K562 (cell line): Measurements from ENCODE around the gene PHF12. TPM values are rescaled to one million over a fixed set of nuclear protein-coding genes. Genes with fewer than 3 reads are reported as not detected.

Experiments used
- ATF6 ChIP-seq: sonication (generic); formaldehyde crosslinking; IDR thresholded peaks from 2 replicates; pipeline ENCODE4 v1.4.0; 2020; ENCODE audit warnings: mild to moderate bottlenecking, missing genetic modification reagents
- HMG20B ChIP-seq: fragments of 250-450 bp; sonication (Bioruptor Pico); IDR thresholded peaks from 2 replicates; pipeline ENCODE4 v1.5.0; 2021; ENCODE audit warnings: mild to moderate bottlenecking
- IRF2 ChIP-seq: sonication (generic); formaldehyde crosslinking; IDR thresholded peaks from 2 replicates; pipeline ENCODE4 v1.8.1; 2022; ENCODE audit warnings: mild to moderate bottlenecking, missing genetic modification reagents
- MAFG ChIP-seq: fragments of 450-650 bp; conservative IDR thresholded peaks from 2 replicates; pipeline ENCODE4 v1.6.1; 2016; ENCODE audit warnings: missing genetic modification characterization, missing compliant biosample characterization
- MXI1 ChIP-seq: IDR thresholded peaks from 2 replicates; pipeline ENCODE4 v1.6.1; 2011; ENCODE audit warnings: low read depth, mild to moderate bottlenecking, improper control_type of control experiment, low read length
- NCOR1 ChIP-seq: fragments of 450-650 bp; IDR thresholded peaks from 2 replicates; pipeline ENCODE4 v1.6.1; 2016; ENCODE audit warnings: mild to moderate bottlenecking, moderate library complexity
- NKRF ChIP-seq: fragments of 450-650 bp; IDR thresholded peaks from 2 replicates; pipeline ENCODE4 v1.6.1; 2016; ENCODE audit warnings: borderline replicate concordance
- PPARD ChIP-seq: fragments of 250-450 bp; sonication (Bioruptor Pico); IDR thresholded peaks from 2 replicates; pipeline ENCODE4 v1.8.0; 2022; ENCODE audit warnings: inconsistent platforms, mild to moderate bottlenecking, moderate library complexity
- RBM34 ChIP-seq: fragments of 200-400 bp; formaldehyde crosslinking; IDR thresholded peaks from 2 replicates; pipeline ENCODE4 v1.6.1; 2018; ENCODE audit warnings: low read length, borderline replicate concordance; ENCODE audit not compliant: insufficient read depth
- SMARCE1 ChIP-seq: fragments of 450-650 bp; IDR thresholded peaks from 2 replicates; pipeline ENCODE4 v1.7.1; 2016; ENCODE audit warnings: mild to moderate bottlenecking
- TRIM25 ChIP-seq: fragments of 450-650 bp; IDR thresholded peaks from 2 replicates; pipeline ENCODE4 v1.7.0; 2016; ENCODE audit warnings: borderline replicate concordance
- ZFP30 ChIP-seq: fragments of 250-450 bp; sonication (Bioruptor Pico); IDR thresholded peaks from 2 replicates; pipeline ENCODE4 v1.8.0; 2022; ENCODE audit warnings: moderate library complexity, mild to moderate bottlenecking, inconsistent platforms, borderline replicate concordance
- ZNF140 ChIP-seq: fragments of 250-450 bp; sonication (Bioruptor Pico); IDR thresholded peaks from 2 replicates; pipeline ENCODE4 v1.8.0; 2021; ENCODE audit warnings: moderate library complexity, mild to moderate bottlenecking, inconsistent platforms
- polyA plus RNA-seq, 8 experiments: library from polyadenylated mRNA; depleted of rRNA in 4 of 8; stranded (reverse) in 5 of 8; unstranded in 3 of 8; fragments of >200 nt; fragmentation: Nextera tagmentation in 2 of 8; fragmentation: Illumina TruSeq in 1 of 8; extraction: Ambion mirVana in 2 of 8; extraction: Trizol in 1 of 8; gene quantifications; 2 replicates each; pipeline versions ENCODE4 v1.2.1 to v1.2.3, GENCODE V29; 2011 to 2014; ENCODE audit warnings: inconsistent platforms in 1 of 8, missing spikeins in 1 of 8
- total RNA-seq, 7 experiments: library from RNA; depleted of rRNA in 6 of 7; stranded (reverse); fragments of >200 nt in 6 of 7; fragmentation: Illumina TruSeq in 2 of 7; extraction: Trizol in 2 of 7; gene quantifications; 2 replicates each; pipeline versions ENCODE4 v1.2.1 to v1.2.3, GENCODE V29; 2011 to 2021; ENCODE audit warnings: low replicate concordance in 1 of 7

PHF12 gene
- total and polyA plus RNA-seq, 9 of the 15 experiments (the other 6 are each of a cell fraction or from before 2014, with no cell fraction given): 0.82 to 31.3 (median 13.5) TPM

GRCh38 chr17:28917029-28917428 lies 34.3 kb downstream of the PHF12 start (continued):
- TF ChIP-seq TRIM25 (no peak), MXI1 (no peak), RBM34 (no peak), MAFG (no peak), ATF6 (CRISPR knock-in tag) (no peak), IRF2 (CRISPR knock-in tag) (no peak), SMARCE1 (no peak), NKRF (no peak), ZFP30 (no peak), ZNF140 (CRISPR knock-in tag) (no peak), PPARD (no peak), HMG20B (no peak), NCOR1 (no peak)
